B cell (primary cell): ENCODE data around the gene LARGE1. TPM values are rescaled to one million over a fixed set of nuclear protein-coding genes. Genes with fewer than 3 reads are reported as not detected.

Source experiments
- ATAC-seq: fragments of 200-7000 bp; cut with Tn5 transposase; one replicate; pipeline ENCODE4 v1.10.0; 2021; ENCODE audit warnings: low read depth, mild to moderate bottlenecking, moderate number of reproducible peaks, moderate library complexity
- CTCF ChIA-PET: fragments of 350-600 bp; sonication (Branson Sonifier 250); formaldehyde crosslinking; loops from one replicate; lab custom pipeline; 2021; ENCODE audit warnings: antibody characterized with exemption, inconsistent platforms; lab: Charles Lee
- POLR2A ChIA-PET: fragments of 350-600 bp; sonication (Branson Sonifier 250); formaldehyde crosslinking; loops from one replicate; lab custom pipeline; 2021; ENCODE audit warnings: antibody characterized with exemption; lab: Charles Lee
- DNase-seq: peaks from one replicate; pipeline ENCODE4 v3.0.0; 2013
- H2AFZ ChIP-seq: 2 replicates; pipeline ENCODE4 v1.6.1; 2012; ENCODE audit warnings: mild to moderate bottlenecking, low read depth, low read length; ENCODE audit not compliant: insufficient read depth, poor library complexity, severe bottlenecking
- H3K27ac ChIP-seq, 2 donors: 1 replicate in 1 of 2; 2 replicates in 1 of 2; pipeline ENCODE4 v1.5.1; 2012 to 2013; ENCODE audit warnings: low read length in 2 of 2, mild to moderate bottlenecking in 2 of 2, moderate library complexity in 1 of 2
- H3K27me3 ChIP-seq, 4 experiments: fragments of 200-600 bp in 1 of 4; sonication (generic) in 1 of 4; replicated peaks in 1 of 4; 1 replicate in 2 of 4; 2 replicates in 2 of 4; pipeline versions ENCODE4 v1.6.1 to v1.7.0; 2013 to 2016; ENCODE audit warnings: low read length in 3 of 4, mild to moderate bottlenecking in 2 of 4, mixed read lengths in 1 of 4, moderate library complexity in 1 of 4; ENCODE audit not compliant: insufficient read depth in 4 of 4, control insufficient read depth in 3 of 4; ENCODE audit errors: control extremely low read depth in 1 of 4
- H3K36me3 ChIP-seq, 2 experiments: replicated peaks in 1 of 2; 1 replicate in 1 of 2; 2 replicates in 1 of 2; pipeline versions ENCODE4 v1.6.1 to v1.7.1; 2013; ENCODE audit warnings: low read length in 1 of 2; ENCODE audit not compliant: insufficient read depth in 2 of 2, control insufficient read depth in 1 of 2; ENCODE audit errors: control extremely low read depth in 1 of 2, extremely low read depth in 1 of 2
- H3K4me1 ChIP-seq, 2 donors: fragments of 200-600 bp in 1 of 2; sonication (generic) in 1 of 2; 1 replicate in 1 of 2; 2 replicates in 1 of 2; pipeline versions ENCODE4 v1.5.1 to v1.6.1; 2013 to 2017; ENCODE audit warnings: low read length in 2 of 2; ENCODE audit not compliant: control insufficient read depth in 2 of 2, insufficient read depth in 2 of 2
- H3K4me2 ChIP-seq: replicated peaks from 2 replicates; pipeline ENCODE3; 2012; ENCODE audit warnings: mild to moderate bottlenecking, low read depth, low read length; ENCODE audit not compliant: poor library complexity, severe bottlenecking
- H3K4me3 ChIP-seq, 5 experiments: fragments of 200-600 bp in 1 of 5; sonication (generic) in 1 of 5; 1 replicate in 3 of 5; 2 replicates in 2 of 5; pipeline versions ENCODE4 v1.5.1 to v1.7.0; 2011 to 2016; ENCODE audit warnings: low read length in 4 of 5, mild to moderate bottlenecking in 4 of 5, low read depth in 2 of 5, control low read depth in 1 of 5, moderate library complexity in 1 of 5; ENCODE audit not compliant: insufficient read depth in 1 of 5; ENCODE audit errors: control extremely low read depth in 1 of 5, extremely low read depth in 1 of 5
- H3K79me2 ChIP-seq: fragments of 200-600 bp; sonication (generic); one replicate; pipeline ENCODE4 v1.6.0; 2016; ENCODE audit warnings: low read length; ENCODE audit not compliant: control insufficient read depth, insufficient read depth
- H3K9ac ChIP-seq: fragments of 200-600 bp; sonication (generic); 2 replicates; pipeline ENCODE4 v1.6.1; 2017; ENCODE audit warnings: mild to moderate bottlenecking, low read length, moderate library complexity
- H3K9me3 ChIP-seq, 3 donors: one replicate each; pipeline versions ENCODE4 v1.6.1 to v1.7.1; 2013; ENCODE audit warnings: low read length in 2 of 3; ENCODE audit not compliant: control insufficient read depth in 2 of 3, insufficient read depth in 1 of 3; ENCODE audit errors: control extremely low read depth in 1 of 3
- H4K20me1 ChIP-seq: 2 replicates; pipeline ENCODE4 v1.6.0; 2012; ENCODE audit warnings: mild to moderate bottlenecking, low read length; ENCODE audit not compliant: insufficient read depth, control insufficient read depth, poor library complexity, severe bottlenecking
- H3K27ac Mint-ChIP-seq: one replicate; pipeline ENCODE4 v1.8.0; 2021; ENCODE audit warnings: mixed read lengths
- H3K27me3 Mint-ChIP-seq: one replicate; pipeline ENCODE4 v1.8.0; 2021; ENCODE audit warnings: mixed read lengths
- H3K4me1 Mint-ChIP-seq: one replicate; pipeline ENCODE4 v1.8.0; 2021; ENCODE audit warnings: mixed read lengths
- H3K4me3 Mint-ChIP-seq: one replicate; pipeline ENCODE4 v1.8.0; 2021; ENCODE audit warnings: mixed read lengths
- H3K9me3 Mint-ChIP-seq: one replicate; pipeline ENCODE4 v1.8.0; 2022; ENCODE audit warnings: mixed read lengths; ENCODE audit not compliant: insufficient read depth
- EZH2 ChIP-seq: IDR thresholded peaks from 2 replicates; pipeline ENCODE4 v1.6.1; 2012; ENCODE audit warnings: borderline replicate concordance, low read depth, mild to moderate bottlenecking, moderate library complexity, low read length; ENCODE audit not compliant: insufficient read depth, poor library complexity, severe bottlenecking
- WGBS: methylation state at CpG from one replicate; pipeline ENCODE4 v1.1.5; 2013; ENCODE audit warnings: missing lambda C conversion rate; ENCODE audit not compliant: insufficient coverage; 5-methylcytosine and 5-hydroxymethylcytosine counted together
- intact Hi-C: fragments of 100-400 bp; cut with micrococcal nuclease; formaldehyde crosslinking; loops from one replicate; pipeline ENCODE4 v1.10.0; 2022
- polyA plus RNA-seq: library from polyadenylated mRNA; depleted of rRNA; stranded (reverse); fragments of >200 nt; gene quantifications from 2 replicates; pipeline ENCODE4 v1.2.3, GENCODE V29; 2012
- total RNA-seq, 2 donors: library from RNA; stranded (reverse); fragments of 120-200 nt in 1 of 2; gene quantifications; 1 replicate in 1 of 2; 2 replicates in 1 of 2; pipeline versions ENCODE4 v1.2.3 to v1.2.4, GENCODE V29; 2013 to 2022
- TF ChIP-seq, protein P1 (sequence below): fragments of 200-600 bp; IDR thresholded peaks from one replicate; pipeline ENCODE4 v1.8.0; 2022; ENCODE audit warnings: antibody characterized with exemption, mild to moderate bottlenecking

LARGE1 gene
- total and polyA plus RNA-seq, 2 donors (not counting 1 experiment from before 2014, with no cell fraction given), result 20.7 to 82.0 TPM

- TF ChIP-seq, protein P1, sequence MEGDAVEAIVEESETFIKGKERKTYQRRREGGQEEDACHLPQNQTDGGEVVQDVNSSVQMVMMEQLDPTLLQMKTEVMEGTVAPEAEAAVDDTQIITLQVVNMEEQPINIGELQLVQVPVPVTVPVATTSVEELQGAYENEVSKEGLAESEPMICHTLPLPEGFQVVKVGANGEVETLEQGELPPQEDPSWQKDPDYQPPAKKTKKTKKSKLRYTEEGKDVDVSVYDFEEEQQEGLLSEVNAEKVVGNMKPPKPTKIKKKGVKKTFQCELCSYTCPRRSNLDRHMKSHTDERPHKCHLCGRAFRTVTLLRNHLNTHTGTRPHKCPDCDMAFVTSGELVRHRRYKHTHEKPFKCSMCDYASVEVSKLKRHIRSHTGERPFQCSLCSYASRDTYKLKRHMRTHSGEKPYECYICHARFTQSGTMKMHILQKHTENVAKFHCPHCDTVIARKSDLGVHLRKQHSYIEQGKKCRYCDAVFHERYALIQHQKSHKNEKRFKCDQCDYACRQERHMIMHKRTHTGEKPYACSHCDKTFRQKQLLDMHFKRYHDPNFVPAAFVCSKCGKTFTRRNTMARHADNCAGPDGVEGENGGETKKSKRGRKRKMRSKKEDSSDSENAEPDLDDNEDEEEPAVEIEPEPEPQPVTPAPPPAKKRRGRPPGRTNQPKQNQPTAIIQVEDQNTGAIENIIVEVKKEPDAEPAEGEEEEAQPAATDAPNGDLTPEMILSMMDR, result no peak
- TF ChIP-seq EZH2, result no peak
- Mint-ChIP-seq H3K9me3 (no peaks in the 10 kb centered on the region), H3K4me1 (peaks cover 79% of the 10 kb centered on the region), H3K4me3 (no peak overlapping the region), H3K27ac (no peak overlapping the region), H3K27me3 (no peaks in the 10 kb centered on the region)
- ATAC-seq (no peak), DNase-seq (no peak)
- Histone ChIP-seq H3K27me3 (no peaks in the 10 kb centered on the region), H2AFZ (no peak overlapping the region), H3K4me3 (no peak overlapping the region), H3K36me3 (no peaks in the 10 kb centered on the region), H4K20me1 (peaks cover 59% of the 10 kb centered on the region), H3K79me2 (peaks cover 91% of the 10 kb centered on the region), H3K9ac (no peak overlapping the region), H3K27ac (no peak overlapping the region), H3K9me3 (peaks cover 0 to 9% (median 8%) of the 10 kb centered on the region in 3 donors), H3K4me2 (no peak overlapping the region), H3K4me1 (peaks cover 38 to 44% of the 10 kb centered on the region in 2 donors)
- CTCF ChIA-PET, result no interaction called here
- intact Hi-C loops, result no loop called here
- POLR2A ChIA-PET, result no interaction called here
- 69% methylated on average over 7 of the region's 7 CpGs for WGBS
Measured at GRCh38 chr22:33891992-33892391, 28.3 kb downstream of the LARGE1 start.

DNA sequence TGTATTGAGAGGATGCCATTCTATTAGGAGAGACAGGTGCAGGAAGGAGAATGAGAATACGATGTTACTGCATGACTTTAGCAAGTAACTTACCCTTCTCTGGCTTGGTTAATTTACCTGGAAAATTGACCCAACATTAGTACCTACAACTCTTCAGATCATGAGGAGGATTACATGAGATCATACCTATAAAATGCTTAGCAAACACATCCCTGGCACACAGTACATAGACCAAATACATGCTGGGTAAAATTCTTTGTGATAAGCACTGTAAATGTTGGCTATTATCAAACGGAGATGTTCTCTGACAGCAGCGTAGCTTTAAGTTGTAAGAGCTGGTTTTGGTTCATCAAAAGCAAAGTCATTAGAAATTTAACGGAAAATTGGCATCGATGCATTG lies 28.8 kb downstream of the LARGE1 start:
- Histone ChIP-seq H4K20me1 (peaks cover 60% of the 10 kb centered on the region), H3K27me3 (no peaks in the 10 kb centered on the region), H3K4me1 (peaks cover 33 to 39% of the 10 kb centered on the region in 2 donors), H3K27ac (no peak overlapping the region), H3K4me3 (no peak overlapping the region), H3K4me2 (no peak overlapping the region), H3K79me2 (peaks cover 91% of the 10 kb centered on the region), H3K9ac (no peak overlapping the region), H2AFZ (no peak overlapping the region), H3K36me3 (no peaks in the 10 kb centered on the region), H3K9me3 (peaks cover 0 to 9% (median 8%) of the 10 kb centered on the region in 3 donors)
- Mint-ChIP-seq H3K4me3 (no peak overlapping the region), H3K27ac (no peak overlapping the region), H3K4me1 (peaks cover 77% of the 10 kb centered on the region), H3K9me3 (no peaks in the 10 kb centered on the region), H3K27me3 (no peaks in the 10 kb centered on the region)
- no peak for DNase-seq
- ChIA-PET POLR2A (no interaction called here), CTCF (no interaction called here)
- intact Hi-C loops, result no loop called here
- no peak for ATAC-seq
- 100% methylated on average over 1 of the region's 5 CpGs for WGBS
- TF ChIP-seq, protein P1, result no peak
- no peak for TF ChIP-seq EZH2
